GM20431 (cell line): Measurements from ENCODE around the gene OR2A12.
"Not testable (repeated sequence)": the region's sequence is repeated elsewhere in the genome, so short reads cannot be mapped to it uniquely, and the experiment has no call there.

ENCODE experiments used
- in situ Hi-C: fragments of 300-500 bp; cut with MseI, MboI; formaldehyde crosslinking; loops from one replicate; pipeline ENCODE4 v1.15.0; 2020; ENCODE audit warnings: low sequenced_read_pairs; ENCODE audit not compliant: unreplicated experiment

The OR2A12 gene

DNA sequence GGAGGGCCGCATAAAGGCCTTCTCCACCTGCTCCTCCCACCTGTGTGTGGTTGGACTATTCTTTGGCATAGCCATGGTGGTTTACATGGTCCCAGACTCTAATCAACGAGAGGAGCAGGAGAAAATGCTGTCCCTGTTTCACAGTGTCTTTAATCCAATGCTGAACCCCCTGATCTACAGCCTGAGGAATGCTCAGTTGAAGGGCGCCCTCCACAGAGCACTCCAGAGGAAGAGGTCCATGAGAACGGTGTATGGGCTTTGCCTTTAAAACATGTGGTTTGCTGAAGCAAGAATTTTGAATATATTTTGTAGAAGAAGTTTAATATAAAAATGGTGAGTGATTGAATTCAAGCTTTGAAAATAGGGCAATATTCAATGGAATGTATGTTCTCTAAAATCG lies 24.2 kb downstream of the OR2A12 start:
- in situ Hi-C loops, result loop anchor here (25.0 kb wide), 1 partner anchor 598 kb away; no protein-coding TSS in a partner anchor

DNA sequence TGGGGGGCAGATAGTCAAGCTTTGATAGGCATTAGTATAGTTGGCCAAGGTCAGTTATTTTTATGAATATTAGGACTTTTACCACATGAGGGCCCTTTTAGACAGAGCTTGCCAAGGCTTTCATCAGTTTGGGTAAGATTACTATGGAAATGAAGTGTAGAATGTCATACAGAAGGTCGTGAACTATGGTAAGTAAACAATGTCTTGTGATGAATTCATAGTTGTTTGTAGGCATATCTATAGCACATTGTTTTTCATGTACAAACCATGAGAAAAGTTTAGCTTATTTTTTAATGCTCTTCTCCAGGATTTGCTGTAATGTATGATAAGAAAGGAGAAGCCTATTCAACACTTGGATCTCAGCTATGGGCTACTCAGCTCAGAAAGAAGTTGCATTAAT lies 27.6 kb downstream of the OR2A12 start:
- in situ Hi-C loops, result loop anchor here (25.0 kb wide), 1 partner anchor 601 kb away; no protein-coding TSS in a partner anchor

DNA sequence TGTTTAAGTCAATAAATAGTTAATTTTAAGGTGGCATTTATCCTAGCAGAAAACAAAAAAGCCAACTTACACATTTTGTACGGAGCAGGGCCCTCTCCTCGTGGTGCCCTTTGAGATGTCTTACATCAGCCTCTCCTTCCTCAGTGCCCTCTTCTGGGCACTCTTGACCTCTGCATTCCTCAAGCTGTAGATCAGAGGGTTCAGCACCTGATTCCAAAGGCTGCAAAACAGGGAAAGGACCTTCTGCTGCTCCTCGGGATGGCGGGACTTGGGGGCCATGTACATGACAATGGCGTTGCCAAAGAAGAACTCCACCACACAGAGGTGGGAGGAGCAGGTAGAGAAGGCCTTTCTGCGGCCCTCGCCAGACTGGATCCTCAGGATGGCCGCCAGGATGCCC lies 32.3 kb downstream of the OR2A12 start:
- in situ Hi-C loops, result loop anchor here (25.0 kb wide), 1 partner anchor 606 kb away; no protein-coding TSS in a partner anchor

DNA sequence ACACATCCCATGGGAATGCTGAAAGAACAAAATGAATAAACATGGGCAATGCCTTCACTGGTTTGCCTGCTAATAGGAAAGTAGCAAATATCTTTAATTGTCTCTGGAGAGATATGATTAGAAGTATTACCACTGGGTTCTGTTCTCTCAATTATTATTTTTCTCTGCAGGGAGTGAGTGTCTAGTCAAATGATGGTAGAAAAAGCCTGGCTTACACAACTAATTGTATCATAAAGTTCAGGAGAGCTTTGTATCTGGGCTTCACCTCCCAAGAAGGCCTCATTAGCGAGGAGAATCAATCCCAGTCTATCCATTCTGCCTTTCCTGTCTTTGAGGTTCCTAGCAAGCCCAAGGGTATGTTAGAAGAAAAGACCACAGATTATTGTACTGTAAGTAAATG lies 36.8 kb downstream of the OR2A12 start, which contains the start of gene OR2A14:
TSS of gene OR2A14 (plus strand) at position 301 of the 400 bp plus-strand sequence. CDS start 5,937 bp downstream, outside the sequence.
- in situ Hi-C loops, result loop anchor here (25.0 kb wide), 1 partner anchor 611 kb away; no protein-coding TSS in a partner anchor

DNA sequence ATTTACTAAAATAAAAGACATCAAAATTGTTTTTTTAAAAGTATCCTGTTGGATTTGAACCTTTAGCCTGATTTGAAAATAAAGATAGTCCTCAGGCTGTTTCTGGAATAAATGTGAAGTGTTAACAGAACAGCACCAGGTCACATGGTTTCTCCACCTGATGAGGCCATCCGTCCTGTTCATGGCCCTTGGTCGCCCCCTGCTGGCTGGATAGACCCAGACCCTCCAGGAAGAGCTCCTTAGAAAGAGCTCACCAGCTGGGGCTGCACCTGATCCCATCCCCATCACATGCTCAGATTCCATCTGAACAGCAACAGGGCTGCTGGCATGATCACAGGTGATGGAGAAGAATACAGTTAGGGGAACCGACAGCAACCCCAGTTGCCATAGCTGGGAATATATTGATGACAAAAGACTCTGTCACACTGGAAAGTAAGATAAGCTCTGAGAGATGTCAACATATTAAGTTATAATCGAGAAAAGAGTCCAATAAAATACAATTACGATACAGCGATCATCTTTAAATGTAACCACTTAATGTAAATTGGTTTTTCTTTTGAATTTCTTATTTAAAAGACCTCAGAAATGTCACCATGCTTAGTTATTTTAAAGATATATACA lies 41.7 kb downstream of the OR2A12 start:
- in situ Hi-C loops, result no loop called here

DNA sequence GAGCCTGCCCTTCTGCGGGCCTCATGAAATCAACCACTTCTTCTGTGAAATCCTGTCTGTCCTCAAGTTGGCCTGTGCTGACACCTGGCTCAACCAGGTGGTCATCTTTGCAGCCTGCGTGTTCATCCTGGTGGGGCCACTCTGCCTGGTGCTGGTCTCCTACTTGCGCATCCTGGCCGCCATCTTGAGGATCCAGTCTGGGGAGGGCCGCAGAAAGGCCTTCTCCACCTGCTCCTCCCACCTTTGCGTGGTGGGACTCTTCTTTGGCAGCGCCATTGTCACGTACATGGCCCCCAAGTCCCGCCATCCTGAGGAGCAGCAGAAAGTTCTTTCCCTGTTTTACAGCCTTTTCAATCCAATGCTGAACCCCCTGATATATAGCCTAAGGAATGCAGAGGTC lies 43.5 kb downstream of the OR2A12 start:
- in situ Hi-C loops, result not testable (repeated sequence)

DNA sequence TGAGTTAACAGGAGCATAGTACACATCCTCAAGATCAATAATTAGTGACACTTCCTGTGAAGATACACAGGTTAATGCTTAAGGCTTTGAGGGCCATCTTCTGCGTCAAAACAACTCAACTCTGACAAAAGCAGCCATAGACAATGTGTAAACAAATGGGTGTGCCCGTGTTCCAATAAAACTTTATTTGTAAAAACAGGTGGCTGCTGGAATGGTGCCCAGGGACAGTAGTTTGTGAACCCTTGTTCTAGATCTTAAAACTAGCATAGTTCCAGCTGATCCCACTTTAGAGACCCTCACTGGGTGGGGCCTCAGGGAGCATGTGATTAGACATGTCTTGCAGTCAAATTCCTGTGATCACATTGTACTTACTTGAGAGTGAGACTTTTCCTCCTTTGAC lies 44.7 kb downstream of the OR2A12 start:
- in situ Hi-C loops, result no loop called here

DNA sequence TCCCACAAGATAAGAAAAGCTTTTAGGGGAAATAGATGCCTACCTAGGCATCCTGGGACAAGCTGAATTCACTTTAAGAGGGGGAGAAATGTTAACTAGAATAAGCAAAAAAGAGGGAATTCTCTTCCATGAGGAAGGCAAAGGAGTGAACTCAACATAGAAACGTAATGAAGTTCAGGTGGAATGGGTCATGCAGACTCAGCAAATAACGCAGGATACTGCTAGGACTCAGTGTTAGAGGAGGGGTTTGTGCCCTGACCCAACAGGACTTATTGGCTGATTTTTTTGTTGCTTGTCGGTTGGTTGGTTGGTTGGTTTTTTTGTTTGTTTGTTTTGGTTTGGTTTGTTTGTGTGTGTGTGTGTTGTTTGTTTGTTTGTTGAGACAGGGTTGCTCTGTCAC lies 46.2 kb downstream of the OR2A12 start:
- in situ Hi-C loops, result no loop called here

DNA sequence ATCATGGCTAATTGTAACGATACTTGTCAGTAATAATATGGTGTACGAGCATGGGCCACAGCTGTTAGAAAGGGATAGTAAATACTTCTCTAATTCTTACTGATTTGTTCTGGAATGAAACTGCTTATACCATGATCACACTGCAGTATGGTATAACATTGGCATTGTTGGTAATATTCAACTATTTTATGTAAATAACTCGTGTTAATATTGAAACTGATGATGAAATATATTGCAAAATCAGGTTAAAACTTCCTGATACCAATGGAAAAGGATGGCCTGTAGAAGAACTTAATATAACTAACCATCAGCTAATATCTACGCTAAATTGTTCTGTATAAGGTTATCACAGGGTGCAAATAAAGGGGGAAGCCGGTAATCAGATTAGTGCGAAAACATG lies 47.2 kb downstream of the OR2A12 start:
- in situ Hi-C loops, result no loop called here

DNA sequence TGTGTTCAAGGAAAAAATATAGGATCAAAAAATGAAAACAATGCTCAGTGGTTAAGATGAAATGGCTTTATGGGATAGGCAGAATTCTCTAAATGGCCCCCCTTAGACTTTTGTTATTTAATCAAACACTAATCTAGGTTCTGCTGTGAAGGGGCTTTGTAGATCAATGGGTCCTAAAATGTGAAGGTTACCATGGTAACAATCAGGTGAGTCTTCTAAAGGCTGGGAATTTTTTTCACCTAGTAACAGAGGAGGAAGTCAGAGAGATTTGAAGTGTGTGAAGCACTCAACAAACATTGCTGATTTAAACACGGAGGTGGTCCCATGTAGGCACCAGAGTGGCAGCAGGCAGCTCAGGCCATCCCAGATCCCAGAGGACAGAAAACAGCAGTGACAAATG lies 48.0 kb downstream of the OR2A12 start:
- in situ Hi-C loops, result no loop called here

DNA sequence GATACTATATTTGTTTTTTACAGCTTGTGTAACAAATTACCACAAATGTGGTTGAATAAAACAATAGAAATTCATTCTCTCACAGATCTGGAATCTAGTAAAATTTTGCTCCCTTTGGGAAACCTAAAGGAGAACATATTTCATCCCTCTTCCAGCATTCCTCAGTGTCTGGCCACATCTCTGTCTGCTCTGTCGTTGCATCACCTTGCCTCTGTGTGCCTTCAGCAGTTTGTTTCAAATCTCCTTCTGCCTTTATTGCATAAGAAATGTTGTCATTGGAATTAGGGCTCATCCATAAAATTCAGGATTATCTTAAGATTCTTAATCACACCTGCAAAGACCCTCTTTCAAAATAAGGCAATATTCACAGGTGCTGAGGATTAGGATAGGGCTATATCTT lies 51.4 kb downstream of the OR2A12 start:
- in situ Hi-C loops, result no loop called here

DNA sequence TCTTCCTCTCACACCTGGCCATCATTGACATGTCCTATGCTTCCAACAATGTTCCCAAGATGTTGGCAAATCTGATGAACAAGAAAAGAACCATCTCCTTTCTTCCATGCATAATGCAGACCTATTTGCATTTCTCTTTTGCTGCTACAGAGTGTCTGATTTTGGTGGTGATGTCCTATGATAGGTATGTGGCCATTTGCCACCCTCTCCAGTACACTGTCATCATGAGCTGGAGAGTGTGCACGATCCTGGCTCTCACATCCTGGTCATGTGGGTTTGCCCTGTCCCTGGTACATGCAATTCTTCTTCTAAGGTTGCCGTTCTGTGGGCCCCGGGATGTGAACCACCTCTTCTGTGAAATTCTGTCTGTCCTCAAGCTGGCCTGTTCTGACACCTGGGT lies 56.1 kb downstream of the OR2A12 start:
- in situ Hi-C loops, result no loop called here

DNA sequence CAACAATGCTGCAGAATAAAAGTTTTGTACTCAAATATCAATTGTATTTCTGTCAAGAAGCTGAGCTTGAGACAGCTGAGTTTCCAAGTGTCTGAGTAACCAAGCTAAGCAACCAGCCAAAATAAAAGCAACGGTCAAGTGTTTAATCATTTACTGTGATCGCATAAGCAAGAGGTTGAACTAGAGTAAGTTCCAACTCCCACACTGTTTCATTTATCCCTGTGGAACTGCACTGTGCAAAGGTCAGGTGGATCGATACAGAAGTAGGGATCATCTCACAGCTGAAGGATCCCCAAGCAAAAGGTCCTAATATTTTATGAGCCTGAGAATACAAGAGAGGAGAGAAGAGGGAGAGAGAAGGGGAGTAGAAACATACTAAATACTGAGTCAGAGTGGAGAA lies 58.3 kb downstream of the OR2A12 start:
- in situ Hi-C loops, result no loop called here

DNA sequence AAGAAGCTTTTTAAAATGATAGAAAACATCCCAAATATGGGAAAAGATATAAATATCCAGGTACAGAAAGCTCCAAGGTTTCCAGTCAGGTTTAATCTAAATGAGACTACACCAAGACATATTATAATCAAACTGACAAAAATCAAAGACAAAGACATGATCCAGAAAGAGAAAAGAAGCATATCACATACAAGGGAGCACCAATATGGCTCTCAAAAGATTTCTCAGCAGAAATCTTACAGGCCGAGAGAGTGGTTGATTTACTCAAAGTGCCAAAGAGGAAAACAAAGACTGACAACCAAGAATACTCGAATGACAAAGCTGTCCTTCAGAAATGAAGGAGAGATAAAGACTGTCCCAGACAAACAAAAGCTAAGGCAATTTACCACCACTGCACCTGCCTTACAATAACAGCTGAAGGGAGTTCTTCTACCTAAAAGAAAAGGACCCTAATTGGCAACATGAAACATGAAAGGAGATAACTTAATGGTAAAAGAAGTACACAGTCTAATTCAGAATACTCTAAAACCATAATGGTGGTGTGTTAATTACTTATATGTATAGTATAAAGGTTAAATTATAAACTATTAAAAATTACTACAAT lies 62.2 kb downstream of the OR2A12 start:
- in situ Hi-C loops, result no loop called here
